CD4-positive, alpha-beta T cell (primary cell): ENCODE measurements around the gene CAB39L. TPM values are rescaled to one million over a fixed set of nuclear protein-coding genes. Genes with fewer than 3 reads are reported as not detected.

Source experiments
- ATAC-seq: fragments of 200-7000 bp; cut with Tn5 transposase; one replicate; pipeline ENCODE4 v1.10.0; 2022; ENCODE audit warnings: mild to moderate bottlenecking; ENCODE audit not compliant: poor library complexity
- CTCF ChIA-PET: fragments of 350-600 bp; sonication (Branson Sonifier 250); formaldehyde crosslinking; loops from one replicate; lab custom pipeline; 2021; ENCODE audit warnings: antibody characterized with exemption, inconsistent platforms; lab: Charles Lee
- POLR2A ChIA-PET: fragments of 350-600 bp; sonication (Branson Sonifier 250); formaldehyde crosslinking; loops from one replicate; lab custom pipeline; 2021; ENCODE audit warnings: antibody characterized with exemption, inconsistent platforms; lab: Charles Lee
- DNase-seq, 14 experiments: peaks; one replicate each; pipeline ENCODE4 v3.0.0-alpha.2; 2013 to 2020; ENCODE audit warnings: mixed read lengths in 2 of 14
- H3K27ac ChIP-seq, 2 donors: one replicate each; pipeline versions ENCODE4 v1.5.1 to v1.7.0; 2013; ENCODE audit warnings: low read length in 2 of 2, low read depth in 1 of 2, mild to moderate bottlenecking in 1 of 2
- H3K27me3 ChIP-seq, 2 experiments: 1 replicate in 1 of 2; 2 replicates in 1 of 2; pipeline versions ENCODE4 v1.6.1 to v1.7.0; 2013; ENCODE audit warnings: low read length in 2 of 2, control low read depth in 1 of 2, mild to moderate bottlenecking in 1 of 2, moderate library complexity in 1 of 2; ENCODE audit not compliant: insufficient read depth in 2 of 2, control insufficient read depth in 1 of 2
- H3K36me3 ChIP-seq: one replicate; pipeline ENCODE4 v1.6.1; 2013; ENCODE audit warnings: low read length, control low read depth; ENCODE audit not compliant: insufficient read depth
- H3K4me1 ChIP-seq: one replicate; pipeline ENCODE4 v1.6.1; 2013; ENCODE audit warnings: low read length, control low read depth; ENCODE audit not compliant: insufficient read depth
- H3K4me3 ChIP-seq: one replicate; pipeline ENCODE4 v1.5.1; 2013; ENCODE audit warnings: mild to moderate bottlenecking, low read length, moderate library complexity
- H3K9me3 ChIP-seq, 2 experiments: 1 replicate in 1 of 2; 2 replicates in 1 of 2; pipeline versions ENCODE4 v1.6.1 to v1.7.0; 2013; ENCODE audit warnings: low read length in 2 of 2, mild to moderate bottlenecking in 2 of 2, control low read depth in 1 of 2, moderate library complexity in 1 of 2; ENCODE audit not compliant: control insufficient read depth in 1 of 2, insufficient read depth in 1 of 2
- H3K27ac Mint-ChIP-seq: one replicate; pipeline ENCODE4 v1.8.0; 2020; ENCODE audit warnings: mixed read lengths
- H3K27me3 Mint-ChIP-seq: one replicate; pipeline ENCODE4 v1.8.0; 2021; ENCODE audit warnings: mixed read lengths
- H3K36me3 Mint-ChIP-seq: one replicate; pipeline ENCODE4 v1.8.0; 2021; ENCODE audit warnings: low read depth, mixed read lengths
- H3K4me1 Mint-ChIP-seq: one replicate; pipeline ENCODE4 v1.8.0; 2021; ENCODE audit warnings: low read depth, mixed read lengths
- H3K4me3 Mint-ChIP-seq: one replicate; pipeline ENCODE4 v1.8.0; 2020; ENCODE audit warnings: mild to moderate bottlenecking, mixed read lengths
- H3K9me3 Mint-ChIP-seq: one replicate; pipeline ENCODE4 v1.8.0; 2020; ENCODE audit warnings: mixed read lengths
- CTCF ChIP-seq: fragments of 200-600 bp; IDR thresholded peaks from one replicate; pipeline ENCODE4 v1.8.0; 2022; ENCODE audit warnings: antibody characterized with exemption, mild to moderate bottlenecking
- intact Hi-C, 2 experiments: fragments of 100-400 bp; cut with DNase I in 1 of 2; cut with micrococcal nuclease in 1 of 2; formaldehyde crosslinking; loops; one replicate each; pipeline versions ENCODE4 v1.15.1 to v1.9.0; 2023 to 2025; cut with DNase I, micrococcal nuclease
- total RNA-seq, 174 experiments: library from RNA in 2 of 174; stranded (reverse) in 2 of 174; gene quantifications; one replicate each; pipeline ENCODE4 v1.2.3 and lab custom pipeline; 2021 to 2026

Gene CAB39L
- total RNA-seq, 2 experiments from 2014 or later = 1.9 to 2.5 TPM

DNA sequence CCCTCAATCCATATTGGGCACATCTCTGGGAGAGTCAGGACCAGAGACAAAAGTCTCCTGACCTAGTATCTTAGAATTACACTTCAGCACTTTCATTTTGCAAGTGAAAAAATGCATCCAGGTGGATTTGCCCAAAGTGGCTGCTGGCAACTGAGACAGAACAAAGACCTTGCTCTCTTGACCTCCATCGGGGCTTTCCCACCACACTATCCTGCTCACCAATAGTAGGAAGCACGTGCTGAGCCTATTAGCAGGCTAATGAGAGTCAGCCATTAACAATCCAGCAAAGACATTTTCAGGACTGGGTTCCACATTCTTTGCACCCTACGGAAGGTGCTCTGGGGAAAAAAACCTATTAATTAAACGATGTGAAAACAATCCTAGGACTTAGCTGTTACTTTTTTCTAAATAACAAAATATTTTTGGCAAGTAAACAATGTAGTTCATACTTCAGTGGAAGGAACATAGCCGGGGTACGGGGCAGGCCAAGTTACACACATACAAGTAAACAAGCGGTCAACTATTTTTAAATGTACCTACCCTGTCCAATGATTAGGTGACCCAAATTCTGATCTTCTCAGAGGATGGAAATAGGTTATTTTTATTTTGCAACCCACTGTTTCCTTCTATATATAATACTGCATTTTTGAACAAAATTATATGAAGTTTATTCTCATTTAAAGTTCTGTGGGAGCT lies 117.5 kb downstream of the CAB39L start:
- Histone ChIP-seq H3K4me1 (no peaks in the 10 kb centered on the region), H3K27me3 (no peaks in the 10 kb centered on the region), H3K9me3 (no peaks in the 10 kb centered on the region), H3K4me3 (no peak overlapping the region), H3K36me3 (no peaks in the 10 kb centered on the region), H3K27ac (no peak overlapping the region)
- no peaks in the 10 kb centered on the region for H3K27me3 Mint-ChIP-seq
- DNase-seq (no peak), ATAC-seq (no peak)
- CTCF ChIA-PET = no interaction called here
- POLR2A ChIA-PET = no interaction called here
- H3K4me3 Mint-ChIP-seq = no peak overlapping the region
- TF ChIP-seq CTCF = no peak
- peaks cover 2% of the 10 kb centered on the region for H3K4me1 Mint-ChIP-seq
- intact Hi-C loops = no loop called here
- peaks cover 3% of the 10 kb centered on the region for H3K36me3 Mint-ChIP-seq
- H3K27ac Mint-ChIP-seq = no peak overlapping the region
- no peaks in the 10 kb centered on the region for H3K9me3 Mint-ChIP-seq

- no peaks in the 10 kb centered on the region for H3K36me3 Mint-ChIP-seq
- H3K27ac Mint-ChIP-seq = no peak overlapping the region
- DNase-seq = no peak
- no peak for TF ChIP-seq CTCF
- H3K4me1 Mint-ChIP-seq = peaks cover 11% of the 10 kb centered on the region
- ATAC-seq = no peak
- POLR2A ChIA-PET = interaction anchor here (0.6 kb wide), 1 partner anchor 263 kb away, joined by 4 read pairs; no protein-coding TSS in a partner anchor
- Histone ChIP-seq H3K9me3 (no peaks in the 10 kb centered on the region), H3K4me3 (no peak overlapping the region), H3K4me1 (peaks cover 5% of the 10 kb centered on the region), H3K27ac (no peak overlapping the region), H3K36me3 (no peaks in the 10 kb centered on the region), H3K27me3 (no peaks in the 10 kb centered on the region)
- H3K4me3 Mint-ChIP-seq = no peak overlapping the region
- intact Hi-C loops = no loop called here
- CTCF ChIA-PET = no interaction called here
- H3K9me3 Mint-ChIP-seq = no peaks in the 10 kb centered on the region
- no peaks in the 10 kb centered on the region for H3K27me3 Mint-ChIP-seq
Observed at GRCh38 chr13:49323344-49323743, 120.5 kb downstream of the CAB39L start.

GRCh38 chr13:49322702-49323101 lies 121.2 kb downstream of the CAB39L start:
- no peaks in the 10 kb centered on the region for H3K9me3 Mint-ChIP-seq
- Histone ChIP-seq H3K27me3 (no peaks in the 10 kb centered on the region), H3K36me3 (no peaks in the 10 kb centered on the region), H3K4me3 (no peak overlapping the region), H3K9me3 (no peaks in the 10 kb centered on the region), H3K4me1 (peaks cover 5% of the 10 kb centered on the region), H3K27ac (no peak overlapping the region)
- POLR2A ChIA-PET = interaction anchor here (0.6 to 1.1 kb wide), 2 partner anchors 120 to 174 kb away, joined by 3 read pairs; no protein-coding TSS in a partner anchor
- TF ChIP-seq CTCF = no peak
- CTCF ChIA-PET = no interaction called here
- ATAC-seq (no peak), DNase-seq (no peak)
- H3K36me3 Mint-ChIP-seq = no peaks in the 10 kb centered on the region
- no peak overlapping the region for H3K27ac Mint-ChIP-seq
- no peak overlapping the region for H3K4me3 Mint-ChIP-seq
- intact Hi-C loops = no loop called here
- peaks cover 11% of the 10 kb centered on the region for H3K4me1 Mint-ChIP-seq
- no peaks in the 10 kb centered on the region for H3K27me3 Mint-ChIP-seq
